HG02870 (cell line): Measurements from ENCODE around the gene NARF.

Experiments used
- ATAC-seq: cut with Tn5 transposase; IDR thresholded peaks from one replicate; pipeline ENCODE4 v1.9.1; 2021; ENCODE audit warnings: mild to moderate bottlenecking, moderate library complexity; ENCODE audit not compliant: unreplicated experiment

NARF gene

GRCh38 chr17:82470065-82470464 is 11.5 kb downstream of the NARF start:
- ATAC-seq = no peak

GRCh38 chr17:82474223-82475010 is 15.9 kb downstream of the NARF start:
- ATAC-seq = no peak

GRCh38 chr17:82475458-82475857 is 16.9 kb downstream of the NARF start:
- ATAC-seq = no peak

GRCh38 chr17:82477934-82478333 is 19.4 kb downstream of the NARF start:
- ATAC-seq = no peak

GRCh38 chr17:82479602-82480001 is 21.1 kb downstream of the NARF start:
- ATAC-seq = no peak

- ATAC-seq = no peak
Measured at GRCh38 chr17:82480318-82480717, 21.8 kb downstream of the NARF start.

- no peak for ATAC-seq
Measured at GRCh38 chr17:82483204-82483660, 24.7 kb downstream of the NARF start.

- no peak for ATAC-seq
Measured at GRCh38 chr17:82483836-82484235, 25.3 kb downstream of the NARF start.

- no peak for ATAC-seq
Measured at GRCh38 chr17:82486231-82487094, 27.9 kb downstream of the NARF start.

GRCh38 chr17:82487910-82488309 is 29.4 kb downstream of the NARF start:
- no peak for ATAC-seq

- no peak for ATAC-seq
Measured at GRCh38 chr17:82489117-82489516, 30.6 kb downstream of the NARF start.

GRCh38 chr17:82489851-82490511 is 31.4 kb downstream of the NARF start:
- no peak for ATAC-seq

GRCh38 chr17:82490512-82491195 is 32.1 kb downstream of the NARF start:
- no peak for ATAC-seq

- ATAC-seq = no peak
Measured at GRCh38 chr17:82491196-82491530, 32.6 kb downstream of the NARF start.

- ATAC-seq = no peak
Measured at GRCh38 chr17:82491533-82491932, 33.0 kb downstream of the NARF start.

- no peak for ATAC-seq
Measured at GRCh38 chr17:82492643-82493225, 34.2 kb downstream of the NARF start.

GRCh38 chr17:82493226-82493781 is 34.8 kb downstream of the NARF start:
- ATAC-seq = no peak

GRCh38 chr17:82494236-82495055 is 35.9 kb downstream of the NARF start:
- peak; percentile 60 for ATAC-seq

- no peak for ATAC-seq
Measured at GRCh38 chr17:82495844-82496528, 37.4 kb downstream of the NARF start.
